ENCODE results near the gene HPGD.

Gene HPGD

DNA sequence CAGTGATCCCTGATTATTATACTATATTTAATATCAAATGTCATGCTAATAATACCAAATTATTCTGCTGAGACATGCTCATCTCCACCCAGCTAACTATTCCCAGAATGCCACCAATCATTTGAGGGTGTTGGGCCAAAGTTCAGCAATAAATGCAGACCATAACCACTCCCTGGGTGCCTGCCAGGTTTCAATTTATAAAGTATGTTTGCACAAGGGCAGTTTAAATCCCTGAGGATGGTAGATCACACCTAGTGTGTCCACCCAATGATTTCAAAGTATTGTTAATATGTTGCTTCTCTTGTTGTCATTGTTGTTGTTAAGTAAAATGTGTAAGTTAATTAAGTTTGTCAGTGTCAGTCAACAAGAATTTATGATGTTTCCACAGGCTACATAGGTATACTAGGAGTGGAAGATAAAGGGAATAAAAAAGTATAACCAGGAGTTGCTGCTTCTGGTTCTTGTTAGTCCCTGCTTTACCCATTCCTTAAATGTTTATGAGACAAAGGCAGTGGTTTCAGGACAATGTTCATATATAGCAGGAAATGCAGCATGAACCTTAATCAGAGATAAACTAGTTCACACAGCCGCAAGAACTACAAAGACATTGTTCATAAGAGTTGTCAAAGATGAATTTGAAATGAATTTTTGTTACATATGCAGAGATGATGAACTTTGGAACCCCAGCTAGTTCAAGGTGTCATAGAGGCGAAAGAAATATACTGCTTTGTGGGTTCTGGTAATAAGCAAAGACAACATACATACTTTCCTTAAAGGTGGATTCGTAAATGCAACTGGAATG, 25.5 kb downstream of the HPGD start:
- no peak for TF ChIP-seq ZFX (IDR thresholded peaks at IDR 0.05; ENCODE audit: borderline replicate concordance)
- TF ChIP-seq, protein P1, sequence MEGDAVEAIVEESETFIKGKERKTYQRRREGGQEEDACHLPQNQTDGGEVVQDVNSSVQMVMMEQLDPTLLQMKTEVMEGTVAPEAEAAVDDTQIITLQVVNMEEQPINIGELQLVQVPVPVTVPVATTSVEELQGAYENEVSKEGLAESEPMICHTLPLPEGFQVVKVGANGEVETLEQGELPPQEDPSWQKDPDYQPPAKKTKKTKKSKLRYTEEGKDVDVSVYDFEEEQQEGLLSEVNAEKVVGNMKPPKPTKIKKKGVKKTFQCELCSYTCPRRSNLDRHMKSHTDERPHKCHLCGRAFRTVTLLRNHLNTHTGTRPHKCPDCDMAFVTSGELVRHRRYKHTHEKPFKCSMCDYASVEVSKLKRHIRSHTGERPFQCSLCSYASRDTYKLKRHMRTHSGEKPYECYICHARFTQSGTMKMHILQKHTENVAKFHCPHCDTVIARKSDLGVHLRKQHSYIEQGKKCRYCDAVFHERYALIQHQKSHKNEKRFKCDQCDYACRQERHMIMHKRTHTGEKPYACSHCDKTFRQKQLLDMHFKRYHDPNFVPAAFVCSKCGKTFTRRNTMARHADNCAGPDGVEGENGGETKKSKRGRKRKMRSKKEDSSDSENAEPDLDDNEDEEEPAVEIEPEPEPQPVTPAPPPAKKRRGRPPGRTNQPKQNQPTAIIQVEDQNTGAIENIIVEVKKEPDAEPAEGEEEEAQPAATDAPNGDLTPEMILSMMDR (IDR thresholded peaks at IDR 0.05) = no peak
- peak overlapping the region; percentile 46 for H3K27ac ChIP-seq

DNA sequence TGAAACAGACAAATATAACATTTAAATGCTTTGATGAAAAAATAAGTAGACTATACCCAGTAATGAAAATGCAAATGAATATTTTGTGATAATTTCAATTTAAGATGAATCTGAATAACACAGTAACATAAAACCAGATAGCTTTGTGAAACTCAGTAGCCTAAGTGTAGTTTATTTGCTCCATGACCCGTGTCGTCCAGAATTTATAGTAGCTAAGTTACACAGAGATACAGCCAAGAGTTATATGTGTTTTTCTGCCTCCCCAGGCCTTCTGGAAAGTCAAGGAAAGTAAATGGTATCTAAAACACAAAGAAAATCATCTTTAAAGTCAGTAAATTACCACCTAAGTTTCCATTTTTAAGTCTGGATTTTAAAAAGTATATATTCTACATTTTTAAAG, 26.7 kb downstream of the HPGD start:
- peak overlapping the region; percentile 46 for H3K27ac ChIP-seq
- TF ChIP-seq, protein P1 (IDR thresholded peaks at IDR 0.05) = no peak

DNA sequence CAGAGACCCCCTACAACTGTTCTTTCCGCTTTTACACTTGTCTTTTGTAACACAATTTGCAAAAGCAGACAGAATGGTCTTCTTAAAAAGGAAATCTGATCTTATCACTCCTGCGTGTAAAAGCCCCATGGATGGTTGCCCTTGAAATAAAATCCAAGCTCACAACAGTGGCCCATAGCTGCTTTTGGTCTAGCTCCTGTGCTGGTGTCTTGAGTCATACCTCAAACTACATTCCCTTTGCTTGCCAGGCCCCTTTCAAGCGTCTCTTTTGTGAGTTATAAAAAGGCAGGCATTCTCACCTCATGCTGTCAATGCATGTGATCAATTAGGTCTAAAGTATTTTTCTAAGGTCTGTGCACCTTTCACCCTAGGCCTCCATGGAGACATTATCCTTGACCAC, 27.6 kb downstream of the HPGD start:
- TF ChIP-seq, protein P1 (IDR thresholded peaks at IDR 0.05) = no peak
- TF ChIP-seq ZFX (IDR thresholded peaks at IDR 0.05; ENCODE audit: borderline replicate concordance) = no peak
- H3K27ac ChIP-seq = no peak overlapping the region

DNA sequence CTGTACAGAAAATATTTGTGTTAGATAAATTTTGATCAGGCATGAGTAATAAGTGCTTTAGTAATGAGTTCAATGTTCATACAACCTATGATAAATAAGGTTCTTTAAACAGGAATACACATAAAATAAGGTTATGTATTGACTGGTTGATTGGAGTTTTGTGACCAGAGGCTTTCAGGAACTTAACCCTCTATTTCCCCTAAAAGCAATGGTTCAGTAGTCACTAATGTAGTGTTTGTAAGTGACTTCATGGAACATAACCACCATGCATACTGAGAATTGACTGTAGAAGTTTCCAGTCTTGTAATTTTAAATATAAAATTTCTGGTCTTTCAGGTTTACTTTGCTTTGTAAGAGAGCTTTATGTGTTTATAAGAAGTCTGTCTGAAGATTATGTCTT, 28.1 kb downstream of the HPGD start:
- TF ChIP-seq ZFX (IDR thresholded peaks at IDR 0.05; ENCODE audit: borderline replicate concordance) = no peak
- TF ChIP-seq, protein P1 (IDR thresholded peaks at IDR 0.05) = no peak
- no peak overlapping the region for H3K27ac ChIP-seq

DNA sequence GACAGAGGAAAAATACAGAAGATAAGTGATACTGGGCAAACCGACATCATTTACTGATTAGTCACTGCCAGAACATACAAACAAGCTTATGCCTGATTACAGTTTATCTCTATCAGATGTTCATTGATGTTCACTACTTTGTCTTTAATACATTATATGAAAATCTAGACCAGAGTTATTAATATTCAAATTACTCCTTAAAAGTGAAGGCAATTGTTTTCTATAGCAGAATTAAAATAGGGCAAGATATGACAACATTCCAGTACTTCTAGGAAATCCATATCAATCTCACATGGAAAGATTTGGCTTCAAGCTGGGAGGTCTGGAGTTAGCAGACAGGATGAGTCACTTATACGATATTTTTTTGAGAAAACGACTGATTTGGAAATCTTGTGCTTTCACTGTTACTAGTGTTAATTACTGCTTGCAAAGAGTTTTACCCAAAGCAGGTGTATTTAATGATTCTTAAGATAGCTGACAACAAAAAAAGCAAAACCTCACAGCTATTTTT, 31.8 kb downstream of the HPGD start:
- no peak for TF ChIP-seq ZFX (IDR thresholded peaks at IDR 0.05; ENCODE audit: borderline replicate concordance)
- TF ChIP-seq, protein P1 (IDR thresholded peaks at IDR 0.05) = no peak

DNA sequence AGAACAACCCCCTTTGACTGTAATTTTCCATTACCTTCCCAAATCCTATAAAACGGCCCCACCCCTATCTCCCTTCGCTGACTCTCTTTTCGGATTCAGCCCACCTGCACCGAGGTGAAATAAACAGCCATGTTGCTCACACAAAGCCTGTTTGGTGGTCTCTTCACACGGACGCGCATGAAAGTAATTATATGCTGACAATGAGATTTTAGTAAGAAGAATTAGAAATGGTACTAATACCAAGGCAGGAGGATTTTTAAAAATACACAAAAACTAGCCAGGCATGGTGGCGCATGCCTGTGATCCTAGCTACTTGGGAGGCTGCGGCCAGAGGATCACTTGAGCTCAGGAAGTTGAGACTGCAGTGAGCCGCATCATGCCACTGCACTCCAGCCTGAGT, 33.9 kb downstream of the HPGD start:
- peak overlapping the region; percentile 31; the same call in 1 of the 2 replicates for H3K27ac ChIP-seq

More for the DNA sequence above, 31.8 kb downstream of the HPGD start:
- peak overlapping the region; percentile 31; the same call in 1 of the 2 replicates for H3K27ac ChIP-seq

DNA sequence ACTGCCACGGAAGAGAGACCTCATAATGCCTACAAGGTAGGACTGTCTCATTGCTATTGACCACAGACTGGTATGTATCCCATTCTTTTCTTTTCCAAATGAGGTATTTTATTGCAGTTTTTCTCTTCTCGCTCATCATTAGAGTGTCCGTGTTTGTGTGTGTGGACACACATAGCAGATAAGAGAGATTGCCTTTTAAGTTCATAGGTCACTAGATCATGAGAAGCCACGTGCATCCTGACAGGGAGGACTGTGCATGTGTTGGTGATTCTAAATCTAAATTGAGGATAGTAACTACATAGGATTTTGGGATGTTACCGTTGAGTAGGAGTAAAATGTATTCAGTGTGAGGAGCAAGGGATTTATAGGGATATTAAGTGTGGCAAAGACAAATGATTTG, 37.3 kb downstream of the HPGD start:
- H3K27ac ChIP-seq = 0 out of 2 replicates have a peak overlapping the region, but pooled peaks have one; percentile 10
- TF ChIP-seq, protein P1 (IDR thresholded peaks at IDR 0.05) = no peak
- TF ChIP-seq ZFX (IDR thresholded peaks at IDR 0.05; ENCODE audit: borderline replicate concordance) = no peak
